Natural killer cell treated with Interleukin-12 subunit alpha and Interleukin-12 subunit beta and Interleukin-15 and Interleukin-18, amount 100 ng/mL, for 72 hours (primary cell): ENCODE measurements around the gene RNGTT. TPM values are rescaled to one million over a fixed set of nuclear protein-coding genes. Genes with fewer than 3 reads are reported as not detected.
"Not testable (repeated sequence)": the region's sequence is repeated elsewhere in the genome, so short reads cannot be mapped to it uniquely, and the experiment has no call there.

Experiments used
- ATAC-seq, 2 donors: fragments of 150-1000 bp; cut with Tn5 transposase in 1 of 2; sonication (Bioruptor Pico), chemical (Tn5 transposase) in 1 of 2; 2 replicates each; pipeline ENCODE4 v1.10.0; 2021
- DNase-seq: peaks from one replicate; pipeline ENCODE4 v3.0.0; 2022; ENCODE audit warnings: low spot score
- H3K27ac Mint-ChIP-seq, 2 donors: 1 replicate in 1 of 2; 2 replicates in 1 of 2; pipeline ENCODE4 v1.8.0; 2022; ENCODE audit warnings: mixed read lengths in 2 of 2, mild to moderate bottlenecking in 1 of 2, moderate library complexity in 1 of 2
- H3K27me3 Mint-ChIP-seq, 2 donors: 1 replicate in 1 of 2; 2 replicates in 1 of 2; pipeline ENCODE4 v1.8.0; 2022; ENCODE audit warnings: mixed read lengths in 2 of 2
- H3K36me3 Mint-ChIP-seq: one replicate; pipeline ENCODE4 v1.8.0; 2022; ENCODE audit warnings: mixed read lengths
- H3K4me1 Mint-ChIP-seq, 2 donors: 1 replicate in 1 of 2; 2 replicates in 1 of 2; pipeline ENCODE4 v1.8.0; 2022; ENCODE audit warnings: low read depth in 2 of 2, mixed read lengths in 2 of 2, mild to moderate bottlenecking in 1 of 2
- H3K4me3 Mint-ChIP-seq: one replicate; pipeline ENCODE4 v1.8.0; 2022; ENCODE audit warnings: mixed read lengths
- H3K9me3 Mint-ChIP-seq: 2 replicates; pipeline ENCODE4 v1.8.0; 2022; ENCODE audit warnings: mixed read lengths
- total RNA-seq, 2 donors: library from RNA; stranded (reverse); gene quantifications; one replicate each; pipeline ENCODE4 v1.2.3, GENCODE V29; 2022

RNGTT gene
- total RNA-seq, 2 donors from 2014 or later, result 26.9 to 36.4 TPM

- H3K9me3 Mint-ChIP-seq, result no peaks in the 10 kb centered on the region
- no peaks in the 10 kb centered on the region for H3K36me3 Mint-ChIP-seq
- H3K27me3 Mint-ChIP-seq, result no peaks in the 10 kb centered on the region
- peaks cover 0 to 10% of the 10 kb centered on the region in 2 donors for H3K4me1 Mint-ChIP-seq
- DNase-seq (no peak), ATAC-seq (no peak)
- no peak overlapping the region for H3K27ac Mint-ChIP-seq
- no peak overlapping the region for H3K4me3 Mint-ChIP-seq
Observed at GRCh38 chr6:88855541-88856147, 107.8 kb downstream of the RNGTT start.

DNA sequence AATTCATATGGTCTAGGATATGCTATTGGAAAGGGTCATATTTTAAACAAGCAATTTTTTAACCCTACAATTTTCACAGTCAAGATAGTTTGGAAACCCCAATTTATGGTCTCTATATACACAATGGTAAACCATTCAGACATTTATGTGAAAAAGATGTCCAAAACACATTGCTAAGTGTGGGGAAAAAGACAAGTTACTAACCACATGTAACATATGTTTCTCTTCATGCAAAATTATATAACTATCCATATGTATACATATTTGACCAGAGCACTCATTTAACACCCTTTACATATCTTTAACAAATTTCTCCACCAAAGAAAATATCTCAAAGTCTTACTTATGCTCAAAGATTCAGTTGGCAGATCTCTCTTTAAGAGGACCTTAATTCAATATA, 110.6 kb downstream of the RNGTT start:
- H3K27me3 Mint-ChIP-seq, result no peaks in the 10 kb centered on the region
- H3K9me3 Mint-ChIP-seq, result no peaks in the 10 kb centered on the region
- ATAC-seq (no peak), DNase-seq (no peak)
- peaks cover 0 to 5% of the 10 kb centered on the region in 2 donors for H3K4me1 Mint-ChIP-seq
- H3K4me3 Mint-ChIP-seq, result no peak overlapping the region
- no peaks in the 10 kb centered on the region for H3K36me3 Mint-ChIP-seq
- H3K27ac Mint-ChIP-seq, result no peak overlapping the region

GRCh38 chr6:88852000-88852399, 111.4 kb downstream of the RNGTT start:
- H3K27ac Mint-ChIP-seq, result no peak overlapping the region
- H3K4me3 Mint-ChIP-seq, result no peak overlapping the region
- no peaks in the 10 kb centered on the region for H3K36me3 Mint-ChIP-seq
- no peak for ATAC-seq
- no peaks in the 10 kb centered on the region for H3K27me3 Mint-ChIP-seq
- H3K9me3 Mint-ChIP-seq, result no peaks in the 10 kb centered on the region
- no peak for DNase-seq
- H3K4me1 Mint-ChIP-seq, result peaks cover 0 to 5% of the 10 kb centered on the region in 2 donors

DNA sequence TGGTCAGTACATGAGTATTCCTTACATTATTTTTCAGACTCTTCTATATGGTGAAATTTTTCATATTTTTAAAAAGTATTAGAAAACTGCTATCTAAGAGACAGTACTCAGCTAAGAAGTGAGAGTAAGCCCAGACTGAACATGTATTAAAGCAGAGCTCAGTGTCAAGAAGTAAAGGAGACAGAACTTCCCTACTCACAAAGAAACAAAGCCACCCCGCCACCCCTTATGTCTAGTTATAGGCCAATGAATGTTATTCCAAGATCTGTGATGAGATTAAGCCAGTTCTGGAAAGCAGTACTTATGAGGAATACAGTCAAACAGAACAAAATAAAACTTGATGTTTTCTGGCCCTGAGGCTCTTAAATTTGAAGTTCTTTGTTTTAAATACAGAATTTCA, 114.5 kb downstream of the RNGTT start:
- Mint-ChIP-seq H3K36me3 (no peaks in the 10 kb centered on the region), H3K4me3 (no peak overlapping the region), H3K27ac (no peak overlapping the region), H3K27me3 (no peaks in the 10 kb centered on the region), H3K9me3 (no peaks in the 10 kb centered on the region), H3K4me1 (peaks cover 0 to 3% of the 10 kb centered on the region in 2 donors)
- ATAC-seq, result no peak
- DNase-seq, result no peak

- ATAC-seq, result no peak
- H3K9me3 Mint-ChIP-seq, result no peaks in the 10 kb centered on the region
- no peak overlapping the region for H3K4me3 Mint-ChIP-seq
- no peak for DNase-seq
- H3K36me3 Mint-ChIP-seq, result peaks cover 18% of the 10 kb centered on the region
- H3K4me1 Mint-ChIP-seq, result peaks cover 5 to 7% of the 10 kb centered on the region in 2 donors
- no peaks in the 10 kb centered on the region for H3K27me3 Mint-ChIP-seq
- no peak overlapping the region for H3K27ac Mint-ChIP-seq
Observed at GRCh38 chr6:88843040-88843439, 120.4 kb downstream of the RNGTT start.

GRCh38 chr6:88842320-88842719, 121.1 kb downstream of the RNGTT start:
- no peak for ATAC-seq
- Mint-ChIP-seq H3K36me3 (peaks cover 18% of the 10 kb centered on the region), H3K27ac (no peak overlapping the region), H3K9me3 (no peaks in the 10 kb centered on the region), H3K4me1 (peaks cover 5 to 7% of the 10 kb centered on the region in 2 donors), H3K27me3 (no peaks in the 10 kb centered on the region), H3K4me3 (no peak overlapping the region)
- no peak for DNase-seq

DNA sequence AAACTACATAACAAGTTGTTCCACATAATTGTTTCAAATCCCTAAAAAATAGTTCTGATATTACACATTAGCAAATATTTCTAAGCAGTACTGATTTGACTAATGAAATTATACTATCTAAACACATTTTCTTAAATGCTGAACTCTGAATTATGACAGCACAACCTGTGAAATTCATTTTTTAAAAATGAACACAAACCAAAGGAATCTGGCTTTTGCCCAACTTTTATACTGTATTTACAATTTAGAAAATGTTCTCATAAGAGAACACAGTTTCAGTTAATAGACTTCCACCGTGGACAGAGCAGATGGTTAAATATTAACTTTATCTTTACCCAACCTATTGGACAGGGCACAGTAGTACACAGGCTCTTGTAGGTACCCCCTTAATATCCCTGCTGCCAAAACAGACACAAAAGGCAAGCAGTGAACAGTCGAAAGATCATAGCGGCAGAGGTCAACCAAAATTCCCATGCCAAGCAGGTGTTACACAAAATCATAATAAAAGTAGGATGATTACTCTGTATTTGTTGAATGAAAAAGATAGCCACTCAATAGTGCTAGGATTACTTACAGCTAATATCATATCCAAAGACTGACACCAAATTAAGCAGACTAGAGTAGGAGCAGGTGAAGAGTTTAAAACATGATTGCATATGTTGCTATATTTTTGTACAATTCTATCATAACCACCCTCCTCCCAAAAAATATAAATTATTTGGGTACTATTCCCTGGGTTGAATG, 122.5 kb downstream of the RNGTT start:
- no peaks in the 10 kb centered on the region for H3K27me3 Mint-ChIP-seq
- no peak overlapping the region for H3K4me3 Mint-ChIP-seq
- peaks cover 5 to 7% of the 10 kb centered on the region in 2 donors for H3K4me1 Mint-ChIP-seq
- peaks cover 25% of the 10 kb centered on the region for H3K36me3 Mint-ChIP-seq
- no peak for ATAC-seq
- H3K27ac Mint-ChIP-seq, result no peak overlapping the region
- DNase-seq, result no peak
- H3K9me3 Mint-ChIP-seq, result no peaks in the 10 kb centered on the region

- peaks cover 28% of the 10 kb centered on the region for H3K36me3 Mint-ChIP-seq
Observed at GRCh38 chr6:88840289-88840688, 123.1 kb downstream of the RNGTT start.

DNA sequence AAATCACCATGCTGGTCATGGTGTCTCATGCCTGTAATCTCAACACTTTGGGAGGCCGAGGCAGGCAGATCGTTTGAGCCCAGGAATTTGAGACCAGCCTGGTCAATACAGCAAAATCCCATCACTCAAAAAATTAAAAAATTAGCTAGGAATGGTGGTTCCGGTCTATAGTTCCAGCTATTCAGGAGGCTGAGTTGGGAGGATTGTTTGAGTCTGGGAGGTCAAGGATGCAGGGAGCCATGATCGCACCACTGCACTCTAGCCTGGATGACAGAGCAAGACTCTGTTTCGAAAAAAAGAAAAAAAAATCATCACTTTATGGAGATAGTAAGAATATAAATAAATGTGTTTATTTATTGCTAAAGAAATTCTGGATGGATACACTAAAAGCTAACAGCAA, 124.1 kb downstream of the RNGTT start:
- H3K9me3 Mint-ChIP-seq, result no peaks in the 10 kb centered on the region
- peaks cover 32% of the 10 kb centered on the region for H3K36me3 Mint-ChIP-seq
- peaks cover 5 to 7% of the 10 kb centered on the region in 2 donors for H3K4me1 Mint-ChIP-seq

More at GRCh38 chr6:88840289-88840688, 123.1 kb downstream of the RNGTT start:
- H3K27me3 Mint-ChIP-seq, result no peaks in the 10 kb centered on the region
- no peak overlapping the region for H3K27ac Mint-ChIP-seq
- ATAC-seq, result no peak
- no peaks in the 10 kb centered on the region for H3K9me3 Mint-ChIP-seq
- peaks cover 5 to 7% of the 10 kb centered on the region in 2 donors for H3K4me1 Mint-ChIP-seq
- DNase-seq, result no peak
- H3K4me3 Mint-ChIP-seq, result no peak overlapping the region

DNA sequence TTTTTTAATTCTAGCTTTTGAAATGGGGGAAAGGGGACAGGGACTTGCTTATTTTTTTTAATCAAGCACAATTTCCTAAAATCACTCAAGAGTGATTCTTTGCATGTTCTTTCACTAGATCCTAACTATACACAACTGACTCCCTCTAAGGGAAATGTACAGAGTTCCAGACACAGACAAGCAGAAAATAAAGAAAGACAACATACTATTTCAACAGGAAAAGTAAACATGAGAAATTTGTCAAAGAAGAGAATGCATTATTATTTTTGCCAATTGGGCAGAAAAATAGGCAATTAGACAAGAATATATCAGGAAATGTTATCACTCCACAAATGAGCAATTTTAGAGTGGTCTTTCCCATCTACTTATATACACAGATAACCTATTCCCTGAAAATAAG, 128.2 kb downstream of the RNGTT start:
- no peak for DNase-seq
- Mint-ChIP-seq H3K4me3 (no peak overlapping the region), H3K4me1 (peaks cover 5 to 9% of the 10 kb centered on the region in 2 donors), H3K9me3 (peaks cover 13% of the 10 kb centered on the region), H3K27me3 (no peaks in the 10 kb centered on the region), H3K27ac (no peak overlapping the region), H3K36me3 (peaks cover 48% of the 10 kb centered on the region)
- ATAC-seq, result no peak

More for the DNA sequence above, 124.1 kb downstream of the RNGTT start:
- ATAC-seq (no peak), DNase-seq (no peak)
- no peak overlapping the region for H3K27ac Mint-ChIP-seq
- no peaks in the 10 kb centered on the region for H3K27me3 Mint-ChIP-seq
- H3K4me3 Mint-ChIP-seq, result no peak overlapping the region

- not testable (repeated sequence) for H3K27ac Mint-ChIP-seq, ATAC-seq, DNase-seq, H3K27me3 Mint-ChIP-seq, H3K4me3 Mint-ChIP-seq
- peaks cover 68% of the 10 kb centered on the region for H3K36me3 Mint-ChIP-seq
- peaks cover 6 to 25% of the 10 kb centered on the region in 2 donors for H3K4me1 Mint-ChIP-seq
- H3K9me3 Mint-ChIP-seq, result peaks cover 18% of the 10 kb centered on the region
Observed at GRCh38 chr6:88833071-88833470, 130.3 kb downstream of the RNGTT start.

DNA sequence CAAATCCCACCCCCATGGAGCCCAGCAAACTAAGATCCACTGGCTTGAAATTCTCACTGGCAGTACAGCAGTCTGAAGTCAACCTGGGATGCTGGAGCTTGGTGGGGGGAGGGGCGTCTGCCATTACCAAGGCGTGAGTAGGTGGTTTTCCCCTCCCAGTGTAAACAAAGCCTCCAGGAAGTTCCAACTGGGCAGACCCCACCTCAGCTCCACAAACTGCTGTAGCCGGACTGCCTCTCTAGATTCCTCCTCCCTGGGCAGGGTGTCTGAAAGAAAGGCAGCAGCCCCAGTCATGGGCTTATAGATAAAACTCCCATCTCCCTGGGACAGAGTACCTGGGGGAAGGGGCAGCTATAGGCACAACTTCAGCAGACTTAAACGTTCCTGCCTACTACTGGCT, 135.8 kb downstream of the RNGTT start:
- Mint-ChIP-seq H3K9me3 (peaks cover 18% of the 10 kb centered on the region), H3K36me3 (peaks cover 43% of the 10 kb centered on the region), H3K4me1 (peaks cover 6 to 25% of the 10 kb centered on the region in 2 donors)
- not testable (repeated sequence) for DNase-seq, H3K27ac Mint-ChIP-seq, ATAC-seq, H3K4me3 Mint-ChIP-seq, H3K27me3 Mint-ChIP-seq

GRCh38 chr6:88825856-88826255, 137.6 kb downstream of the RNGTT start:
- Mint-ChIP-seq H3K27ac (no peak overlapping the region), H3K27me3 (no peaks in the 10 kb centered on the region), H3K9me3 (peaks cover 7% of the 10 kb centered on the region), H3K4me1 (peaks cover 3 to 19% of the 10 kb centered on the region in 2 donors), H3K4me3 (no peak overlapping the region), H3K36me3 (peaks cover 28% of the 10 kb centered on the region)
- ATAC-seq (no peak), DNase-seq (no peak)

GRCh38 chr6:88823998-88824397, 139.4 kb downstream of the RNGTT start:
- no peaks in the 10 kb centered on the region for H3K9me3 Mint-ChIP-seq
- H3K4me1 Mint-ChIP-seq, result peaks cover 11 to 13% of the 10 kb centered on the region in 2 donors
- H3K36me3 Mint-ChIP-seq, result peaks cover 12% of the 10 kb centered on the region
- H3K4me3 Mint-ChIP-seq, result no peak overlapping the region
- ATAC-seq (no peak), DNase-seq (no peak)
- H3K27me3 Mint-ChIP-seq, result no peaks in the 10 kb centered on the region
- H3K27ac Mint-ChIP-seq, result no peak overlapping the region
